Hepatocyte (in vitro differentiated cells): ENCODE measurements around the gene ATP6V0A1.

Source experiments
- EZH2 ChIP-seq: fragments of 200-600 bp; sonication (generic); IDR thresholded peaks from 2 replicates; pipeline ENCODE4 v1.6.1; 2016; ENCODE audit warnings: antibody characterized with exemption, mild to moderate bottlenecking, borderline replicate concordance
- EZH2phosphoT487 ChIP-seq: fragments of 200-600 bp; sonication (generic); IDR thresholded peaks from one replicate; pipeline ENCODE4 v1.6.1; 2018; ENCODE audit warnings: antibody characterized with exemption, mild to moderate bottlenecking, low read depth, moderate library complexity; ENCODE audit not compliant: unreplicated experiment, severe bottlenecking
- TF ChIP-seq, protein P1 (sequence below): fragments of 200-600 bp; sonication (generic); IDR thresholded peaks from 2 replicates; pipeline ENCODE4 v1.5.1; 2016; ENCODE audit warnings: antibody characterized with exemption, mild to moderate bottlenecking; ENCODE audit not compliant: poor library complexity

GRCh38 chr17:42525221-42525620 lies 66.5 kb downstream of the ATP6V0A1 start:
- TF ChIP-seq, protein P1, sequence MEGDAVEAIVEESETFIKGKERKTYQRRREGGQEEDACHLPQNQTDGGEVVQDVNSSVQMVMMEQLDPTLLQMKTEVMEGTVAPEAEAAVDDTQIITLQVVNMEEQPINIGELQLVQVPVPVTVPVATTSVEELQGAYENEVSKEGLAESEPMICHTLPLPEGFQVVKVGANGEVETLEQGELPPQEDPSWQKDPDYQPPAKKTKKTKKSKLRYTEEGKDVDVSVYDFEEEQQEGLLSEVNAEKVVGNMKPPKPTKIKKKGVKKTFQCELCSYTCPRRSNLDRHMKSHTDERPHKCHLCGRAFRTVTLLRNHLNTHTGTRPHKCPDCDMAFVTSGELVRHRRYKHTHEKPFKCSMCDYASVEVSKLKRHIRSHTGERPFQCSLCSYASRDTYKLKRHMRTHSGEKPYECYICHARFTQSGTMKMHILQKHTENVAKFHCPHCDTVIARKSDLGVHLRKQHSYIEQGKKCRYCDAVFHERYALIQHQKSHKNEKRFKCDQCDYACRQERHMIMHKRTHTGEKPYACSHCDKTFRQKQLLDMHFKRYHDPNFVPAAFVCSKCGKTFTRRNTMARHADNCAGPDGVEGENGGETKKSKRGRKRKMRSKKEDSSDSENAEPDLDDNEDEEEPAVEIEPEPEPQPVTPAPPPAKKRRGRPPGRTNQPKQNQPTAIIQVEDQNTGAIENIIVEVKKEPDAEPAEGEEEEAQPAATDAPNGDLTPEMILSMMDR, result no peak
- TF ChIP-seq EZH2 (no peak), EZH2phosphoT487 (no peak)
